ENCODE data around the gene LRRC7. TPM values are rescaled to one million over a fixed set of nuclear protein-coding genes. Genes with fewer than 3 reads are reported as not detected.

LRRC7 gene
- total and polyA plus RNA-seq, 2 of the 8 experiments (the other 6 are each of a cell fraction or from before 2014, with no cell fraction given): 0.03 to 0.17 TPM

- no peak for TF ChIP-seq TAF1 (IDR thresholded peaks at IDR 0.05; ENCODE audit: low read depth, low read length)
- TF ChIP-seq SAP30 (IDR thresholded peaks at IDR 0.05; ENCODE audit: insufficient read depth, insufficient replicate concordance, low read length): no peak
These were observed 343.6 kb downstream of the LRRC7 start (continued) for GRCh38 chr1:69911301-69911801.
